Body of pancreas (tissue), 4 donors: ENCODE results near the gene HHEX. TPM values are rescaled to one million over a fixed set of nuclear protein-coding genes. Genes with fewer than 3 reads are reported as not detected.
A peak's percentile ranks its signal among the peaks of the same experiment; 100 is the strongest.

Experiments used
- ATAC-seq: fragments of 150-250 bp; one replicate; pipeline ENCODE4 v1.9.1; 2016
- DNase-seq, 4 donors: peaks; one replicate each; pipeline ENCODE4 v3.0.0-alpha.2; 2019
- H3K27ac ChIP-seq, 4 donors: fragments of 200-600 bp; sonication (generic); 1 replicate in 3 of 4; 2 replicates in 1 of 4; pipeline versions ENCODE4 v1.5.1 to v1.6.1; 2016 to 2019; ENCODE audit warnings: mild to moderate bottlenecking in 1 of 4, mixed read lengths in 1 of 4, moderate library complexity in 1 of 4
- H3K27me3 ChIP-seq, 2 donors: fragments of 200-600 bp; sonication (generic); one replicate each; pipeline ENCODE4 v1.6.0; 2016; ENCODE audit warnings: mild to moderate bottlenecking in 1 of 2
- H3K36me3 ChIP-seq, 2 donors: fragments of 200-600 bp; sonication (generic); replicated peaks in 1 of 2; 2 replicates each; pipeline ENCODE4 v1.5.1; 2016; ENCODE audit warnings: low read depth in 2 of 2; ENCODE audit not compliant: insufficient read depth in 1 of 2
- H3K4me1 ChIP-seq: fragments of 200-600 bp; sonication (generic); one replicate; pipeline ENCODE4 v1.6.0; 2016
- H3K4me3 ChIP-seq, 2 donors: fragments of 200-600 bp; sonication (generic); 1 replicate in 1 of 2; 2 replicates in 1 of 2; pipeline ENCODE4 v1.5.1; 2016 to 2019
- H3K9me3 ChIP-seq, 3 donors: fragments of 200-600 bp; sonication (generic); 1 replicate in 2 of 3; 2 replicates in 1 of 3; pipeline ENCODE4 v1.5.1; 2016
- POLR2A ChIP-seq, 3 donors: fragments of 450-650 bp; IDR thresholded peaks; one replicate each; pipeline ENCODE4 v1.6.1; 2016; ENCODE audit warnings: antibody characterized with exemption in 3 of 3, mild to moderate bottlenecking in 2 of 3
- WGBS, 2 donors: methylation state at CpG; one replicate each; pipeline ENCODE4 v1.1.5; 2017; 5-methylcytosine and 5-hydroxymethylcytosine counted together
- intact Hi-C: fragments of 100-400 bp; cut with DNase I; formaldehyde crosslinking; loops from one replicate; pipeline ENCODE4 v1.15.1; 2023
- total RNA-seq, 2 donors: library from RNA; depleted of rRNA; stranded (reverse); fragments of >200 nt; gene quantifications; one replicate each; pipeline ENCODE4 v1.1.0, GENCODE V29; 2016
- TF ChIP-seq, protein P1 (sequence below), 7 experiments: fragments of 450-650 bp in 4 of 7; fragments of 200-600 bp in 3 of 7; sonication (generic) in 3 of 7; IDR thresholded peaks; one replicate each; pipeline ENCODE4 v1.5.1; 2016 to 2019; ENCODE audit warnings: antibody characterized with exemption in 7 of 7

The HHEX gene
- total RNA-seq, 2 donors from 2014 or later = 33.5 to 37.9 TPM

DNA sequence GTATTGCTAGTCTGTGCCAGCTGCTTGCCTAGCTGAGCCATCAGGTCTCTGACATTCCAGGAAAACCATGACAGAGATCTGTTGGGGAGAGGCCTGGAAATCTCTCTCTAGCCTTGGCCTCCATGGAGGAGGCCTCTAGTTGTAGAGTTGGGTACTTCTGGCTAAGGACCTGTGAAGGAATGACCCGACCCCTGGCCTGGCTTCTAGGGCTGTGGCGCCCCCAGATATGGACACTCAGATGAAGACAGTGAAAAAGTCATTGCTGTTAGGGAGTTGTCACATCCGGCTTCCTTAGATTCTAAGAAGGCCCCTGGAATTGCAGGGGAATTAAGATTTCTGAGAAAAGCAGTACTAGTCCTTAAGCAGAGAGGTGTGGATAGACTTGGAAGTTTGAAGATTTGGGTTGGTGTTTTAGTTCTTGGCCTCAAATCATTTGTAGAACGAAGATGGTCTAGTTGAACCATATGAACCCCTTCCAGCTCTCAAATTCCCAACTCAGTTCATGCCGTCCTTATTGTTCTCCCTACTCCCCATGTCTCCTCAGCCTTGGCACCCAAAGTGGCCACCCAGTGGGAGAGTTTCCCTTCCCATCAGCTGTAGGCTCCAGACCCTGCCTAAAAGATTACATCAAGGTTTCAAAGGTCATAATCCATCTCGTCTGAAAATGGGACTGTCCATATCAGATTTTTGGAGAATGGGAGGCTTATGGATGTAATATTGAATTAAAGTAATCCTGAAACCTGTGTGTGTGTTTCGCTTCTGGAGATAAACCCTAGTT is 7.0 kb downstream of the HHEX start:
- H3K27ac ChIP-seq = peak overlapping the region; percentile 45 to 92 (median 78)
- H3K9me3 ChIP-seq = no peaks in the 10 kb centered on the region
- DNase-seq = peak in 1 of 4 donors; percentile 29
- intact Hi-C loops = no loop called here
- no peak overlapping the region for H3K4me3 ChIP-seq
- TF ChIP-seq, protein P1, sequence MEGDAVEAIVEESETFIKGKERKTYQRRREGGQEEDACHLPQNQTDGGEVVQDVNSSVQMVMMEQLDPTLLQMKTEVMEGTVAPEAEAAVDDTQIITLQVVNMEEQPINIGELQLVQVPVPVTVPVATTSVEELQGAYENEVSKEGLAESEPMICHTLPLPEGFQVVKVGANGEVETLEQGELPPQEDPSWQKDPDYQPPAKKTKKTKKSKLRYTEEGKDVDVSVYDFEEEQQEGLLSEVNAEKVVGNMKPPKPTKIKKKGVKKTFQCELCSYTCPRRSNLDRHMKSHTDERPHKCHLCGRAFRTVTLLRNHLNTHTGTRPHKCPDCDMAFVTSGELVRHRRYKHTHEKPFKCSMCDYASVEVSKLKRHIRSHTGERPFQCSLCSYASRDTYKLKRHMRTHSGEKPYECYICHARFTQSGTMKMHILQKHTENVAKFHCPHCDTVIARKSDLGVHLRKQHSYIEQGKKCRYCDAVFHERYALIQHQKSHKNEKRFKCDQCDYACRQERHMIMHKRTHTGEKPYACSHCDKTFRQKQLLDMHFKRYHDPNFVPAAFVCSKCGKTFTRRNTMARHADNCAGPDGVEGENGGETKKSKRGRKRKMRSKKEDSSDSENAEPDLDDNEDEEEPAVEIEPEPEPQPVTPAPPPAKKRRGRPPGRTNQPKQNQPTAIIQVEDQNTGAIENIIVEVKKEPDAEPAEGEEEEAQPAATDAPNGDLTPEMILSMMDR (IDR thresholded peaks at IDR 0.05) = peak in 2 of 7 experiments; percentile 6 to 12
- no peak for TF ChIP-seq POLR2A (IDR thresholded peaks at IDR 0.05)
- peak; percentile 13 for ATAC-seq
- no peaks in the 10 kb centered on the region for H3K36me3 ChIP-seq
- WGBS, 2 donors = 46% methylated on average over 7 of the region's 7 CpGs
- peaks cover 56% of the 10 kb centered on the region for H3K4me1 ChIP-seq
- H3K27me3 ChIP-seq = no peaks in the 10 kb centered on the region

DNA sequence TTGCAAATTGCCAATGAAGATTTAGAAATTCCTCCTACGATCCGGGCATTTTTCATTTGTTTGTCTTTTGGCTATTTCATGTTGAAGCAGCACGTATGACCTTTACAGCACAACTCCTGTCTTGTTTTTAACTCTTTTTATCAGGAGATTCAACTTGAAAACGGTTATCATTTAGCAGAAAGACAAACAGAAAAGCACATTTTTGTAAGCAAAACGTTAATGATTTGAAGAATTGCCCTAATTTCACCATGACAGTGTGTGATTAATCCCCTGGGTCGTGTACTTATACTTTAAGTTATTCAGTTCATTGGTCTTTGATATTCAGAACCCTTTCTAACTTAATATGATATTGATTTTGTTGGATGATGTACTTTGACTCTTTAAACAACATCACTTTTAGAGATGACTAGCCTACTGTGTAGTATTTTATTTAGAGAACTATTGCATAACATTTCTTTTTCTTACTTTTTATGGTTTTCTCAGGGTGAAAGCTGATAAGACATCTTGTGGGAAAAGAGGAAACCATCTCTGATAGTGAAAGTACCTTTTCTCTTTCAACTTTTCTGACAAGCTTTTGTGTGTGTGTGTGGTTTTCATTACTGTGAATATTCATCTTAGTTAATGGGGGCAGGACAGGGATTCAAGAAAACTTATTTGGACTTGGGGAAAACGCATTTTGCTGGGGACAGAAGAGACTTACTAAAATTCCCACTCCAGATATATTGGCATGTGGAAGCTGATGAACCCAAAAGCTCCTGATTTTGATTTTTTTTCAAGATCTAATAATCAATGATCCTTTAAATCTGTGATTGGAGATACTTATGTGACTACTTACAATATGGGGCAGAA is 8.1 kb downstream of the HHEX start:
- DNase-seq (no peak), ATAC-seq (peak; percentile 63)
- Histone ChIP-seq H3K27me3 (no peaks in the 10 kb centered on the region), H3K27ac (peak overlapping the region; percentile 1 to 92 (median 78)), H3K36me3 (no peaks in the 10 kb centered on the region), H3K4me3 (no peak overlapping the region), H3K4me1 (peaks cover 53% of the 10 kb centered on the region), H3K9me3 (no peaks in the 10 kb centered on the region)
- WGBS, 2 donors = 15 to 23% methylated on average over 7 of the region's 7 CpGs
- TF ChIP-seq, protein P1 (IDR thresholded peaks at IDR 0.05) = no peak
- TF ChIP-seq POLR2A (IDR thresholded peaks at IDR 0.05) = no peak
- intact Hi-C loops = no loop called here

DNA sequence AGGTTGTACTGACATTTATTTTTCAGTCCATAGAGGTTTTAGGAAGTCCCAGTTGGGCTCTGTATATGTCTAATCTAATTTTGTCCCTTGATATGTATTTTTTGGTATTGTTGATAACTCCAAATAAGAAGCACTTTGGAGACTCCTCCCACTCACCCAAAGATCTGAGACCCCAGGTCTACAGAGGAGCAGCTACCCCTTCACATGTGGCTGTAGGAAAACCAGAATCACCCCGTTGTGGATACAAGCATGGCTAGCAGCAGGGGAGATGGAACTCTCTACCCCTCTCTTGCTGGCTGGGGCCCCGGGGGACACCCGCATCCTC is 9.4 kb downstream of the HHEX start:
- Histone ChIP-seq H3K27ac (no peak overlapping the region), H3K27me3 (no peaks in the 10 kb centered on the region), H3K36me3 (no peaks in the 10 kb centered on the region), H3K9me3 (no peaks in the 10 kb centered on the region), H3K4me1 (peaks cover 49% of the 10 kb centered on the region), H3K4me3 (no peak overlapping the region)
- intact Hi-C loops = no loop called here
- ATAC-seq = no peak
- TF ChIP-seq, protein P1 (IDR thresholded peaks at IDR 0.05) = no peak
- TF ChIP-seq POLR2A (IDR thresholded peaks at IDR 0.05) = no peak
- no peak for DNase-seq
- WGBS, 2 donors = 44 to 46% methylated on average over 1 to 3 of the region's 3 CpGs

DNA sequence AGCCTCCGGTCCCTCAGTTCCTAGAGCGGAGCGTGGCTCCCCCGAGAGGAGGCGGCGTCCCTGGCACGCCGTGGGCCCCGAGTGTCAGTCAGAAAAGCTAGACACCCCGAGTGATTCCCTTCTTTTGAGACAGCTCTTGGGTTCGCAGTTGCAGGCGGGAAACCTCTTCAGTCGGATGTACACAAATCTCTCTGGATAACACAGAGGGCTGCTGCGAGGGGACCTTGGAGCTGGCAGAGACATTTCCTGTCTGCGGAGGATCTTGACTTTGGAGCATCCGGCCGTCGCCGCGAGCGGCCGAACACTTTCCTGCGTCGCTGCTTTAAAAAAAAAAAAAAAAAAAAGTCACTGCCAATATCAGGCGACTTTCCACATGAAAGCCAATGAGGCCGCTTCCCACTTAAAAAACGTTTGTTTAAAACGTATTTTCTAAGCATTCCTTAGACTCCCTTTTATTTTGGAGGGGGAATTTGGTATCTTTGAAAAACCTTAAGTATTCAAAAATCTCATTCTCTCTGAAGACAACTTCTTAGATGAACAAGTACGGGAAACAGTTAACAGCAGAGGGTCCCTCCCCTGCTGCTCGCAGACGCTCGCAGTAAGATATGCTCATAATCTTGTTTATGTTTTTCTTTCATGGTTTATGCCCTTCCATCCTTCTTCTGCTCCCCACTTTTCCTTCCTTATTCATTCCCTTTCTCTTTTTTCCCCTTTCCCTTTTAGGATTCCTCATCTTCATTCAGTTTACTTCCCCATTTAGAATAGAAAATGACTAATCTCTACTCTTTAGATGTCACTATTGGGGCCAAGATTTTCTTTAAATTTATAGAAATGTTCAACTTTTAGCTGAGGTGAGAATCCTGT is 10.0 kb downstream of the HHEX start:
- Histone ChIP-seq H3K27ac (no peak overlapping the region), H3K36me3 (no peaks in the 10 kb centered on the region), H3K4me3 (no peak overlapping the region), H3K4me1 (peaks cover 45% of the 10 kb centered on the region), H3K27me3 (no peaks in the 10 kb centered on the region), H3K9me3 (no peaks in the 10 kb centered on the region)
- ATAC-seq = no peak
- peak in 2 of 4 donors; percentile 15 to 32 for DNase-seq
- TF ChIP-seq POLR2A (IDR thresholded peaks at IDR 0.05) = no peak
- TF ChIP-seq, protein P1 (IDR thresholded peaks at IDR 0.05) = no peak
- intact Hi-C loops = no loop called here
- WGBS, 2 donors = 25 to 31% methylated on average over 19 to 32 of the region's 32 CpGs
